OCI-LY3 (cell line): ENCODE results near the gene WDR18.

Source experiments
- H2AFZ ChIP-seq: fragments of 200-600, 300-600 bp; shearing (Covaris generic); 2 replicates; pipeline ENCODE4 v1.6.0; 2014; ENCODE audit warnings: antibody characterized with exemption, low read depth, low read length
- H3K27ac ChIP-seq: fragments of 200-600, 300-600 bp; sonication (generic); 2 replicates; pipeline ENCODE4 v1.5.1; 2014; ENCODE audit warnings: mild to moderate bottlenecking, low read length, moderate library complexity, mixed read lengths
- H3K27me3 ChIP-seq: fragments of 200-600, 300-600 bp; sonication (generic); 2 replicates; pipeline ENCODE4 v1.6.1; 2014; ENCODE audit warnings: low read depth, low read length, mixed read lengths
- H3K36me3 ChIP-seq: fragments of 200-600, 300-600 bp; sonication (generic); replicated peaks from 2 replicates; pipeline ENCODE3; 2014; ENCODE audit warnings: low read depth, low read length, mixed read lengths
- H3K4me1 ChIP-seq: fragments of 300-600, 200-600 bp; sonication (generic); 2 replicates; pipeline ENCODE4 v1.6.1; 2014; ENCODE audit warnings: low read length, mixed read lengths
- H3K4me2 ChIP-seq: fragments of 200-600, 300-600 bp; sonication (generic); 2 replicates; pipeline ENCODE4 v1.6.1; 2014; ENCODE audit warnings: low read length, mixed read lengths
- H3K4me3 ChIP-seq: fragments of 300-600, 200-600 bp; sonication (generic); 2 replicates; pipeline ENCODE4 v1.5.1; 2014; ENCODE audit warnings: antibody characterized with exemption, mild to moderate bottlenecking, low read length, moderate library complexity
- H3K79me2 ChIP-seq: fragments of 300-600, 200-600 bp; shearing (Covaris generic); 2 replicates; pipeline ENCODE4 v1.6.1; 2014; ENCODE audit warnings: mild to moderate bottlenecking, low read length, mixed read lengths
- H3K9ac ChIP-seq: fragments of 300-600, 200-600 bp; shearing (Covaris generic); 2 replicates; pipeline ENCODE4 v1.6.0; 2014; ENCODE audit warnings: mild to moderate bottlenecking, low read length, moderate library complexity
- H3K9me3 ChIP-seq: fragments of 200-600, 300-600 bp; shearing (Covaris generic); 2 replicates; pipeline ENCODE4 v1.6.1; 2014; ENCODE audit warnings: low read length, mixed read lengths; ENCODE audit not compliant: insufficient read depth
- H4K20me1 ChIP-seq: fragments of 200-600, 300-600 bp; sonication (generic); 2 replicates; pipeline ENCODE4 v1.6.1; 2016; ENCODE audit warnings: low read length, mixed read lengths; ENCODE audit not compliant: insufficient read depth
- CTCF ChIP-seq: fragments of 200-600, 300-600 bp; sonication (generic); IDR thresholded peaks from 2 replicates; pipeline ENCODE4 v1.5.1; 2014; ENCODE audit warnings: antibody characterized with exemption, low read length, low read depth
- EZH2phosphoT487 ChIP-seq: fragments of 200-600 bp; shearing (Covaris generic); IDR thresholded peaks from 2 replicates; pipeline ENCODE4 v1.6.1; 2018; ENCODE audit warnings: antibody characterized with exemption, mixed run types, low read depth

WDR18 gene

GRCh38 chr19:982567-983170, 1.5 kb upstream of the WDR18 start:
- H3K4me1 ChIP-seq: peaks cover 38% of the 10 kb centered on the region
- peak overlapping the region; percentile 66 for H3K4me3 ChIP-seq
- peaks cover 16% of the 10 kb centered on the region for H3K79me2 ChIP-seq
- no peaks in the 10 kb centered on the region for H3K27me3 ChIP-seq
- no peak overlapping the region for H3K27ac ChIP-seq
- no peaks in the 10 kb centered on the region for H4K20me1 ChIP-seq
- peaks cover 3% of the 10 kb centered on the region for H3K36me3 ChIP-seq
- H3K9ac ChIP-seq: peak overlapping the region; percentile 43
- TF ChIP-seq EZH2phosphoT487 (no peak), CTCF (peak; percentile 93)
- no peaks in the 10 kb centered on the region for H3K9me3 ChIP-seq
- peak overlapping the region; percentile 77 for H3K4me2 ChIP-seq
- H2AFZ ChIP-seq: peak overlapping the region; percentile 66; the same call in 1 of the 2 replicates

GRCh38 chr19:986083-986482, 1.9 kb downstream of the WDR18 start:
- Histone ChIP-seq H3K27ac (no peak overlapping the region), H3K4me2 (no peak overlapping the region), H3K9me3 (no peaks in the 10 kb centered on the region), H3K27me3 (no peaks in the 10 kb centered on the region), H3K79me2 (peaks cover 16% of the 10 kb centered on the region), H3K36me3 (peaks cover 24% of the 10 kb centered on the region), H3K9ac (no peak overlapping the region), H4K20me1 (no peaks in the 10 kb centered on the region), H2AFZ (no peak overlapping the region), H3K4me1 (peaks cover 20% of the 10 kb centered on the region), H3K4me3 (no peak overlapping the region)
- TF ChIP-seq EZH2phosphoT487 (no peak), CTCF (no peak)

- Histone ChIP-seq H3K9me3 (no peaks in the 10 kb centered on the region), H3K4me2 (no peak overlapping the region), H3K27ac (no peak overlapping the region), H3K79me2 (peaks cover 16% of the 10 kb centered on the region), H4K20me1 (no peaks in the 10 kb centered on the region), H2AFZ (no peak overlapping the region), H3K36me3 (peaks cover 34% of the 10 kb centered on the region), H3K9ac (no peak overlapping the region), H3K4me1 (peaks cover 17% of the 10 kb centered on the region), H3K27me3 (no peaks in the 10 kb centered on the region), H3K4me3 (no peak overlapping the region)
- TF ChIP-seq CTCF (no peak), EZH2phosphoT487 (no peak)
Observed at GRCh38 chr19:988081-988480, 3.9 kb downstream of the WDR18 start.

GRCh38 chr19:988510-988909, 4.4 kb downstream of the WDR18 start:
- no peak overlapping the region for H3K4me2 ChIP-seq
- TF ChIP-seq CTCF: no peak
- TF ChIP-seq EZH2phosphoT487: no peak
- no peaks in the 10 kb centered on the region for H4K20me1 ChIP-seq
- H3K9me3 ChIP-seq: no peaks in the 10 kb centered on the region
- H3K4me1 ChIP-seq: peaks cover 13% of the 10 kb centered on the region
- H3K36me3 ChIP-seq: peaks cover 34% of the 10 kb centered on the region
- H3K27me3 ChIP-seq: no peaks in the 10 kb centered on the region
- peaks cover 16% of the 10 kb centered on the region for H3K79me2 ChIP-seq
- H2AFZ ChIP-seq: no peak overlapping the region
- H3K9ac ChIP-seq: no peak overlapping the region
- no peak overlapping the region for H3K27ac ChIP-seq
- no peak overlapping the region for H3K4me3 ChIP-seq
